ENCODE data around the gene ST8SIA2. TPM values are rescaled to one million over a fixed set of nuclear protein-coding genes. Genes with fewer than 3 reads are reported as not detected.
A peak's percentile ranks its signal among the peaks of the same experiment; 100 is the strongest.
"Not testable (repeated sequence)": the region's sequence is repeated elsewhere in the genome, so short reads cannot be mapped to it uniquely, and the experiment has no call there.

The ST8SIA2 gene
- total RNA-seq, 1 donor from 2014 or later, result not detected

DNA sequence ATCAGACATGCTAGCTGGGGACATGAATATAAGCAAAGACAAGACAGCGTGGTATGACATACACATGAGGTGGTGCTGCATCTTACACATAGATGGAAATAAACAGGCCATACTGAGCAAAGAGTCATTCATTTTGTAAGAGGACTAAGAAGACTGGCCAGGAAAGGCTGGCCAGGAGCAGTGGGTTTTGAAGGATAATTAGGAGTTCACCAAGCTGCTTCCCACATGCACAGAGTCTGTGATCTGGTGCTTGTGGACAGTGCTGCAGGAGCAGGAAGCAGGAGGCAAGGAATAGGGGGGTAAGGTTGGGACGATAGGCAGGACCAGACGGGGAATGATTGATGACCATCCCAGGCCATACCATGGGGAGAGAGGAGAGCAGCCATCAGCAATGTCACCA lies 41.5 kb downstream of the ST8SIA2 start:
- DNase-seq (ENCODE audit: low spot score), result no peak

DNA sequence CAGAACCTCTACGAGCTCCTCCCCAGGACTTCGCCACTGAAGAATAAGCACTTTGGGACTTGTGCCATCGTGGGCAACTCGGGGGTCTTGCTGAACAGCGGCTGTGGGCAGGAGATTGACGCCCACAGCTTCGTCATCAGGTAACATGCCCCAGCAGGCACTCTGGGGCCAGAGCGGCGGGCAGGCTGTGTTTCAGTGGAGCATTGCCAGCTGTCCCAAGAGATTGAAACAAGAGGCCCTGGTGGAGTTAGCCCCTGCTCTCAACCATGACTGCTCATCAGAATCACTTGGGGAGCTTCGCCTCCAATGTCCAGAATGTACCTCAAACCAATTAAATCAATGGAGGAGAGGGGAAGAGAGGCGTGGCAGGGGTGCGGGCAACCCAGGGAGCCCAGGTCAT lies 44.8 kb downstream of the ST8SIA2 start:
- DNase-seq (ENCODE audit: low spot score), result no peak

DNA sequence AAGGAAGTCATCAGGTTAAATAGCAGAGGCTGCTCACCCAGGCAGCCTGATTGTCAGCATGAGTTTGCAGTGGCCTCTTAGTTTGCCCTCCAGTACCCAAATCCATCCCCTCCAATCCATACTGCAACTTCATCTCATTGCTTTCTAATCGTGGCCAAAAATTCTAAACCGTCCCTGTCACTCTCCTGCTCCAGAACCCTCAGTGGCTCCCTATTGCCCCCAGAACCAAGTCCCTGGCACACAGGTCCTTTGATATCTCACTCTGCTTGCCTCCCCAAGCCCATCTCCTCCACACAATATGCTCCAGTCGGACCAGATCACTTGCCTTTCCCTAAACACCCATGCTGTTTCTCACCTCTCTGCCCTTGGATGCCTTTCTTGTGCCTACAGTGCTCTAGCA lies 49.7 kb downstream of the ST8SIA2 start:
- no peak for DNase-seq (ENCODE audit: low spot score)

DNA sequence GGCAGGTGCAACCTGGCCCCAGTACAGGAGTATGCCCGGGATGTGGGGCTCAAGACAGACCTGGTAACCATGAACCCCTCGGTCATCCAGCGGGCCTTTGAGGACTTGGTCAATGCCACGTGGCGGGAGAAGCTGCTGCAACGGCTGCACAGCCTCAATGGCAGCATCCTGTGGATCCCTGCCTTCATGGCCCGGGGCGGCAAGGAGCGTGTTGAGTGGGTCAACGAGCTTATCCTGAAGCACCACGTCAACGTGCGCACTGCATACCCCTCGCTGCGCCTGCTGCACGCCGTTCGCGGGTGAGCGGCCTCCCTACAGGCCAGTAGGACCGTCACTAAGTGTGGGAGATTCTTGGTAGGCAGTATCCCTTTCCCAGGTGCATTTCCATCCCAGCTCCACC lies 51.0 kb downstream of the ST8SIA2 start:
- peak; percentile 87 for DNase-seq (ENCODE audit: low spot score)

DNA sequence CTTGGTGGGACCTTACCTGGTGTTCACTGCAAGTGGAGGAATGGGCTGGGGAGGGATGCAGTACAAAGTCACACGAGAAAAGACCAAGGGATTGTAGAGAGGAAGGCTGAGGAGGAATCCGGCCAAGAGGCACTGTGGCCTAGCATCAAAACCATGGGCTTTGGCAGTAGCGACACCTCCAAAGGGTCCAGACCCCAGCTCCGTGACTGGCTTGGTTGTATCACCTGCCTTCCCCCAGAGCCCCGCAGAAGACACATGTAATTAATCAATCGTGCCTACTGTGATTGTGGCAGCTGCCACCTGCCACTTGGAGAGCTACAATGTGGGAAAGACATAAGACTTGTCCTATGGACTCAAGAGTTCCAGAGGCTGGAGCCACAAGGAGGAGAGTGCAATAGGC lies 54.7 kb downstream of the ST8SIA2 start:
- no peak for DNase-seq (ENCODE audit: low spot score)

DNA sequence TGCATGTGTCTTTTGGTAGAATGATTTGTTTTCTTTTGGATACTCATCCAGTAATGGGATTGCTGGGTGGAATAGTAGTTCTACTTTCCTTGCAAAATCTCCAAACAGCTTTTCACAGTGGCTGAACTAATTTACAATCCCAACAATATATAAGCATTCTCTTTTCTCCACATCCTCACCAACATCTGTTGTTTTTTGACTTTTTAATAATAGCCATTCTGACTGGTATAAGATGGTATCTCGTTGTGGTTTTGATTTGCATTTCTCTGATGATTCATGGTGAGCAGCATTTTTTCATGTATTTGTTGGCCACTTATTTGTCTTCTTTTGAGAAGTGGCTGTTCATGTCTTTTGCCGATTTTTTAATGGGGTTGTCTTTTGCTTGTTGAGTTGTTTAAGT lies 55.8 kb downstream of the ST8SIA2 start:
- DNase-seq (ENCODE audit: low spot score), result no peak

DNA sequence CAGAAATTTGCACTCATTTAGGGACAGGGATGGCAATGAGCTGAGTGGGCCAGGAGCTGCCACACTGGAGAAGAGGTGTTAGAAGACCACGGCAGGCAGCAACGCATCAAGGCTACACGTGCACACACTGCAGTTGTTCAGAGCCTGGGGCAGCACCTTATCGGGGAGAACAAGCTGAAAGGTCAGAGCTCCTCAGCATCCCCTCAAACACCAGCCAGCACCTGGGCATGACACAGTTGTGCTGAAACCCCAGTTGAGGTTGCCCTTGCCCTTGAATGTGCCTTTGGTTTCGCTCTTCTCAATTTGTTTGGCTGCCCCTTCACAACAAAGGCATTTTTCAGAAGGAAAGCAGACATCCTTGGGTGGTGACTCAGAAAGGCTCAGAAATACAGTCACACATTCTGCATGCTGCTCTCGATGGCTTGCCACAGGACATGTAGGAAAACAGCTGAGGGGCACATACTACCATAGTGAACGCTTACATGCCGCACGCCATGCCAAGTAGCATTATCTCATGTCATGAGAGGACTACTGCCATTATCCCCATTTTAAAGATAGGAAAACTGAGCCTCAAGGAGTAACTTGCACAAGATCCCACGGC lies 57.6 kb downstream of the ST8SIA2 start:
- no peak for DNase-seq (ENCODE audit: low spot score)

DNA sequence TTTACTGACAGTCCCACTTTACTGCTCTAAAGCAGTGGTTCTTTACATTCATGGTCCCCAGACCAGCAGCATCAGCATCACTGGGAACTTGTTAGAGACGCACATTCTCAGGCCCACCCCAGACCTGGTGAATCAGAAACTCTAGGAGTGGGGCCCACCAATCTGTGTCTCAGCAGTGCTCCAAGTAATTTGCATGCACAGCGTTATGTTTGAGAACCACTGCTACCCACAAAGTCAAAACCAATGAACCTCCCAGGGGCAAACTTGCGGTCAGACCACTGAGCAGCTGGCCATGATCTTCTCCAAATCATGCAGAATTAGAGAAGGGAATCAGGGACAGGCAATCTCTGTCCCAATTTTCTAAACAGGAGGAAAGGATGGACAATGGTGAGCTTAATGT lies 58.5 kb downstream of the ST8SIA2 start:
- no peak for DNase-seq (ENCODE audit: low spot score)

DNA sequence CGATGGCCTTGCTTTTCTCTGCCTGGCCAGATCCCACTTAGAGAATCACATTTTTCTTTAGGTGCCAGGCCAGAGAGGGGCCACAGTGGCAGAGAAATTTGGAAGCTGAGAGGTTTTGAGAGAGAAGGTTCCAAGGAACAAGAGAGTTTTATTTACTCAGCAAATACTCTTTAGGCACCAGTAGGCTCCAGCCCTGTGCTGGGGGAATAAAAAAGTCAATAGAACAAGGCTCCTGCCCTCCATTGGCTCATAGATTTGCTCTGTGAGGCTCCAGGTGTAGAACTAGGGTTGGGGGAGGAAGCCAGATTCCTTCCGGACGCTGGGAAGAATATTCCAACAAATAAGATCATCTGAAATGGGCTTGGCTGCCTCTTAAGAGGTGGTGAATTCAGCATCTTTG lies 59.9 kb downstream of the ST8SIA2 start:
- no peak for DNase-seq (ENCODE audit: low spot score)

DNA sequence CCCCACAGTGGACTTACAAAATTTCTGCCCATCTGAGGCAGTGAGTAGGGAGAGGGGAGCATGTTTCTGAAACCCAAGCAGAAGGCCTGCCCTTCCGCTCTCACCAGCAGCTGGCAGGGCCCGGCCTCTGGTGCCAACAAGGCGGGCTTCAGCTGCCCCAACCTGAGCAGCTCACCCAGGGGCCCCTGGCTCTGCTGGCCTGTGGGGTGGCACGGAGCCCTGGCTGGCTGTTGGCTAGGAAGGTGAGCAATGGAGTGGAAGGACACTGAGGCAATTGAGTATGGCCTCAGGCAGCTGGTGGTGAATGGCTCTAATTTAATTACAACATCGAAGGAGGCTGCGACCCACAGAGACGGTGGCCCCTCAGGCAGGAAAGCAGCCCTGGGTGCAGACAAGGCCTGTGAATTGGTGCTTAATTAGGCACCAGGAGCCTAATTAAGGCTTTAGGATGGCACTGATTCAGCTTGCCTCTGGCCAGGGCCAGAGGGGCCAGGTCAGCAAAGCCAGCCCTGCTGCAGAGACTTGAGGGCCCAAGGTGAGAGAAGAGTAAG lies 60.9 kb downstream of the ST8SIA2 start:
- no peak for DNase-seq (ENCODE audit: low spot score)

DNA sequence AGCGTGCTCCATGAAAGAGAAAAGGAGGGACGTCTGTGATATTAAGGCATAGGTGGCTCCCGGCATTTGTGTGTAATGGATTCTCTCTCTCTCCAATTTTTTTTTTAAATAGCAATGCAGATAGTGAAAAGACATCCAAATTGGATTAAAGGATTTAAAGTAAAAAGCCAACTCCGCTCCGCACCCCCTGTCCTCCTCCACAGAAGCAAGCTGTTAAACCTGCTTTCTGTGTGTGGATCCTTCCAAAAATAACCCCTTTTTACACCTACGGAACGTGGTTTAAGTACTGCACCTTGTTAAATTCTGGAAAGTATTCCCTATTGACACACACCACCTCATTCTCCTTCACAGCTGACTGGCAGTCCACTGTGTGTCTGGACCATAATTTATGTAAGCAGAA lies 61.6 kb downstream of the ST8SIA2 start:
- DNase-seq (ENCODE audit: low spot score), result no peak

DNA sequence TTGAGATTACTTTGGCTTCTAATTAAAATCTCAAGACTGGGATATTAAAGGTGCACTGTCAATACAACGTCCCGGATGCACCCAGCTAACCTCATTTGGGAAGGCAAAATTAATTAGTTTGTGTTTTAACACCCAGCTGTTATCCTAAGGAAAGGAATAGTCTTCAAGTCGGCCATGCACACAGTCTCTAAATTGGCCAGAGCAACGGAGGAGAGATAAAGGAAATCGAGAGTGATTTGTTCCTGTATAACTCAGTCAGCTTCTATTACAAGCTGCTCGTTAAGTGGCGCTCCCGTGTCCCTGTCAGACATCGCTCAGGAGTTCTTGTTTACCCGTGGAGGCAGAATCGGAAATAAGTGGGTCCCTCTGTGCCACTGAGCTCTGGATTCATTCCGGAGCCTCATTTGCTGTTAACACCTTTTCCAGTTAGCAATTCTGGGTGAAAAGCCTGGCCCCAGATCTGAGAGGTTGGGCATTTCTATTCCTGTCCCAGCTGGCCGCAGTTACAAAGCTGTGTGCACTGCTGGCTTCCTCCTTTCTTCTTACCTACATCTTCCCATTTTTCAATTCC lies 63.9 kb downstream of the ST8SIA2 start:
- no peak for DNase-seq (ENCODE audit: low spot score)

DNA sequence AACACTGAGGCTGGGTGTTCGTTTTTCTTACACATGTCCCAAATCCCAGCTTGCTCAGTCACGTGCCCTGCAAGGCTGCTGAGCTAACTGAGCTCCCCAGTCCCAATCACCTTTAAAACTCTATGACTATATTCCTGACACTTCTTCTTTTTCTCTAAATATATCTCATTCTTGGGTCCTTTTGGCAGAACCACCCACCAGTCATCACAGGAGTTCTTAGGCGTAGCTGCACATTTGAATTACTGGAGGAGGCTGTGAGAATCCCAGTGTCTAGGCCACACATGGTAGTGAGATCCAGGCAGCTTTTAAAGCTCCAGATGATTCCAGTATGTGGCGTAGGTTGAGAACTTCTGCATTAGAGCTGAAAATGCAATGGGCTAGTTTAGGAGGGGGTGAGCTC lies 66.3 kb downstream of the ST8SIA2 start:
- no peak for DNase-seq (ENCODE audit: low spot score)

DNA sequence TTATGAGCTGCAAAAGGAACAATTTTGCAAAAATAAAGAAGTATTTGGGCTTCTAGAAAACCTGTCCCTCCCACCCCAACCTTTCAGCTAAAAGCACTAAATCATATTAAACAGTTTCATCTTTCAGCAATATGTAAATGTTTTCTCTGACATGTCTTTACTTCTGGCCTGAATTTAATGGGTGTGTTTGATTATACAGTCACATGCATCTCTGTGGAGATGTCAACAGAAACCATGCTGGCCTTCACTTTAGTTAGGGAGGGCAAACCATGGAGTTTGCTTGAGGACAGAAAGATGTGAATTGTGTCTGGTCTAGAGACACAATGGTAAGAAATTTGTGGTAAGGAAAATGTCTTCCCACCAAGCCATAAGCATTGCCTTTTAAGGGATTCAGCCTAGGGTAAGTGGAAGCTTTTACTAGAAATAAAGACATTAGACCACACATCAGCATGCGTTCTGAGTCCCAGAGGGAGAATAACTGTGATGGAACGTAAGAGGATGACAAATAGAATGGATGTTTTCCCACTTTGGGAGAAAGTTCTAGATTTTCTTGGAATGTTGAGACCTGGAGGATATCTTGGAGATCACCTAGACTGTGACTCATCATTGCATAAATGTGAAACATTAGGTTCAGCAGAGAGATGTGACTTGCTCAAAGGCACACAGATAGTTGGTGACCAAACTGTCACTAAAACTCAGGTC lies 68.9 kb downstream of the ST8SIA2 start:
- DNase-seq (ENCODE audit: low spot score), result no peak

DNA sequence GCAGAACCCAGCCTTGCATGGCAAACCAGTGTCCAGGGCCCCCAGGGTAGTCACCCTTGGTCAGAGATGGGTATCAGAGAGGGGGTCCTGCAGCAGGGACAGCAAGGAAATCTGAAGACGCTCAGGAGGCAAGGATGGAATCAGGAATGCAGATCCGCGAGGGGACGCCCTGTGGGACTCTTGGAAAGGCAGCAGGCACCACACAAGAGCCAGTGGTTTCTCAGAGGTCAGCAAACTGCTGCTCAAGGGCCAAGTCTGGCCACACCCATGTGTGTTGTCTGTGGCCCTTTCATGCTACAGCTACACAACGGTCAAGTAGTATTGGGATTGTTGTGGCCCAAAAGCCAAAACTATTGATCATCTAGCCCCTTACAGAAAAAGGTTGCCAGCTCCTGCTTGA lies 69.7 kb downstream of the ST8SIA2 start:
- DNase-seq (ENCODE audit: low spot score), result no peak

DNA sequence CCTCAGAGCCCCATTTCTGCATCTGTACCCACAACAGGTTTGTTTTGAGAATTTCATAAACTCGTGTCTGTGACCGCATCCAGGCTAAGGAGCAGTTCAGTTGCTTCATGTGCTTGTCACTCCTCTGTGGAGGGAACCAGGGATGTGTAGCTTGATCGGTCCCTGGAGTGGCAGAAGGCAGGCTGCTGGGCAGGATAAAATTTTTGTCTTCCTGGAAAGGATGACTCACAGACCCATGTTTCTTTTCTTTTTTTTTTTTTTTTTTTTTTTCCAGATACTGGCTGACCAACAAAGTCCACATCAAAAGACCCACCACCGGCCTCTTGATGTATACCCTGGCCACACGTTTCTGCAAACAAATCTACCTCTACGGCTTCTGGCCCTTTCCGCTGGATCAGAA lies 70.1 kb downstream of the ST8SIA2 start:
- no peak for DNase-seq (ENCODE audit: low spot score)

DNA sequence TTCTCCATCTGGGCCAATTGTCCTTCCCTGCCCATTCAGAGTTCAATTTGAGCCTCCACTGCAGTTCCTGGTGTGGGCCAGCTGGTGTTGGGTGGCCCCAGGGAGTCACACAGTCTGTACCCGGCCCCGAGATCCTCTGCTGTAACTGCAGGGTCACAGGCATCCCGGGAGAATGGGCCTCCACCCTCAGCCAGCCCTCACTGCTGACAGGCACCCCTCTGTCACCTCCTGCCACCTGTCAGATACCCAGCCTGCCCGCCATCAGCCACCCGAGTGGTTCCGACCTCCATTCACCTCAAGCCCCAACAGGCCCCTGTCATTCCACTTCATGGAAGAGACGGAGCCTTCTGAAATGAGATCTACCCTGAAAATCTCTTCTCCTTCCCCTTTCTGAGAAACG lies 73.2 kb downstream of the ST8SIA2 start:
- no peak for DNase-seq (ENCODE audit: low spot score)

DNA sequence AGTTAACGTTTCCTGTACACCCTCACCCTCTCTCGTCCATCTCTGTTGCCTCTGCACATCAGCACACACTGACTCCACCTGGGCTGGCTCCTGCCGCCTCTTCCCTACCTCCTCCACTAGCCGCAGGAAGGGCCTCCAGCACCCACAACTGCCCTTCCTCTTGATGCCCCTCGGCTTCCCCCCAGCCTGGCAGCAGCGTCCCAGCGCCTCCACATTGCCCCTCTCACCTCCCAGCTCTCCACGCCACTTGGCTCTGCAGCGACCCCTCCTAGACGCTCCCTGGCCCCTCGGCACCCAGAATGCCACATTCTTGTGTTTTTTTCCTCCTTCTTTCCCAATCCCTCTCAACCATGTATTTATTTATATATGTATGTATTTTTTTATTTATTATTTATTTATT lies 73.6 kb downstream of the ST8SIA2 start:
- DNase-seq (ENCODE audit: low spot score), result no peak

DNA sequence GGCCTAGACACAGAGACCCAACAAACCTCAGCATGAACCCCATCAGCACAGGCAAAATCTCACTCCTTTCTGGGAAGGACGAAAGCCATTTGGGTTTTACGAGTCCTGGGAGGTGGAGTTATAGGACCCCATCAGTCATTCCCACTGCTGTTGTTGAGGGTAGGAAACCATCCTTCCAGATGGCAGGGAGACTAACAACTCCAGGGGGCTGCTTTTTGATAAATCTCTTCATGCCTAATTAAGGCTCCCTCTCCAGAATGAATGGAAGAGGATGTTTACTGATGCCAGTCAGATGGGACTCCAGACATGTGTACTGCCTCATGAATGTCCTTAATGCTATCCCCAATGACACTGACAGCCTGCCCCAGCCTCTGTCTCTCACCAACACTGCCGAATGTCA lies 75.3 kb downstream of the ST8SIA2 start:
- DNase-seq (ENCODE audit: low spot score), result no peak

DNA sequence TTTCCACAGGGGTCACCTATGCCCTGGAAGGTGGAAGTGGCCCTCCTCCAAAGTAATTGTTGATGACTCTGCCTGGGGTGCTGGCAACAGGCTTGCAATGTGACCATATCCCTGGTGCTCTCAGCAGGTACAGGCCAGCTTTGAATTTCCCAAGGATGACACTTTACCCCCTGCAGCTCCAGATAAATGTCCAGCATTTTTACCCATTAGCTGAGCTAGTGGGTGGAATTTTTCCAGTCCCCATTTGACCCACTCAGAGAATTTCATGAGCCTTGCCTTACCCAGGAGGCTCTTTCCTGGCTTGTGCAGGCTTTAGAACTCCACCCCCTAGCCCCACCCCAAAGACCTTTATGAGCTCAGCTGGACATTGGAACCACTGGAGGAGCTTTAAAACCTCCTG lies 77.6 kb downstream of the ST8SIA2 start:
- DNase-seq (ENCODE audit: low spot score), result no peak

DNA sequence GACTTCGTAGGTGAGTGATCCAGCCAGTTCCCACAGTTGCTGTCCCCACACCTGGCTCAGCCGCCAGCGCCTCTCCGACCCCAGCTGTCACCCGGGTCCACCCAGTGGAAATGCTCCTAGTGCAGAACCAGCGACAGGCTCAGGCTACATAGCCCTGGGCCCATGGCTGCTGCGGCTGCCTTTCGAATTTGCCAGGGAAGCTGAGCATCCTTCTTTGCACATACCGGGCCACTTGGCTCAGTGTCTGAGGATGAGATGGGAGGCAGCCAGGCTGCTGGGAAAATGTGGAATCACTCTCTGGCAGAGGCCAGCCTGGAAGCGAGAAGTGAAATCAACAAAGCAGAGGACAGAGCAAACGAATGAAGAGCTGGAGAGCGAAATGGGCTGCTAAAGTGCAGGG lies 80.1 kb downstream of the ST8SIA2 start:
- DNase-seq (ENCODE audit: low spot score), result no peak

DNA sequence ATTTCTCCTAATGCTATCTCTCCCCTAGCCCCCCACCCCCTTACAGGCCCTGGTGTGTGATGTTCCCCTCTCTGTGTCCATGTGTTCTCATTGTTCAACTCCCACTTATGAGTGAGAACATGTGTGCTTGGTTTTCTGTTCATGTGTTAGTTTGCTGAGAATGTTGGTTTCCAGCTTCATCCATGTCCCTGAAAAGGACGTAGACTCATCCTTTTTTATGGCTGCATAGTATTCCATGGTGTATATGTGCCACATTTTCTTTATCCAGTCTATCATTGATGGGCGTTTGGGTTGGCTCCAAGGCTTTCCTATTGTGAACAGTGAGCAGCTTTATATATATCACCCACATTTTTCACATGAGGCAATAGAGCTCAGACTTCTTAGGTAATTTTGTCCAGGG lies 86.0 kb downstream of the ST8SIA2 start:
- DNase-seq (ENCODE audit: low spot score), result not testable (repeated sequence)

DNA sequence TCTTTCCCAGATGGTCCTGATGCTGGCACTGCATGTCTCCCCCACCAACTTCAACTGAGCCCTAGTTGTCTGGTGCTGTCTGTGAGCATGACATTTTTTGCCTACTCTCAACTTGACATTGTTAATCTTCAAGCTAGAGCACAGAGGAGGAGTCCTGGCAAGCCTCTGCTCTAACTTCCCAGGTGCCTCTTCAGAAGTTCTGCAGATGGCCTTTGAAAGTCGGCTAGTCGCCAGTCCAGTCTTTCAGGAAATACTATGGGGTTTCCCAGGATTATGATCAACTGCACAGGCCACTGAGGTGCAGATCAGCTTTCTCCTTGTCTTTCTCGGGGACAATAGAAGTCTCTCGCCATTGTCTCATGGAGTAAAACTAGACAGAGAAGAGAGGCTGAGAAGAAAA lies 86.7 kb downstream of the ST8SIA2 start:
- no peak for DNase-seq (ENCODE audit: low spot score)
